Uterus (tissue), 2 donors: ENCODE measurements around the gene KCTD11.

Experiments used
- CTCF ChIP-seq, 4 experiments: fragments of 200-600 bp in 2 of 4; fragments of 450-650 bp in 2 of 4; sonication (generic) in 2 of 4; IDR thresholded peaks; one replicate each; pipeline ENCODE4 v1.5.1; 2016 to 2019; ENCODE audit warnings: antibody characterized with exemption in 4 of 4, mild to moderate bottlenecking in 2 of 4, moderate library complexity in 1 of 4
- POLR2A ChIP-seq, 2 donors: fragments of 450-650 bp; IDR thresholded peaks; one replicate each; pipeline ENCODE4 v1.6.1; 2016; ENCODE audit warnings: antibody characterized with exemption in 2 of 2, mild to moderate bottlenecking in 1 of 2, moderate library complexity in 1 of 2

- peak in 2 of 4 experiments; percentile 7 to 14 for TF ChIP-seq CTCF (IDR thresholded peaks at IDR 0.05)
- peak; percentile 62 to 91 for TF ChIP-seq POLR2A (IDR thresholded peaks at IDR 0.05)
Observed at GRCh38 chr17:7329374-7329996, 22.5 kb upstream of the KCTD11 start.
